GM12878 (cell line): ENCODE measurements around the gene C1QL4. TPM values are rescaled to one million over a fixed set of nuclear protein-coding genes. Genes with fewer than 3 reads are reported as not detected.

Experiments used
- CTCF ChIP-seq, 3 experiments: IDR thresholded peaks in 2 of 3; conservative IDR thresholded peaks in 1 of 3; 2 replicates each; pipeline ENCODE4 v1.5.1; 2011; ENCODE audit warnings: low read depth in 3 of 3, low read length in 3 of 3, mild to moderate bottlenecking in 3 of 3, control low read depth in 2 of 3, moderate library complexity in 2 of 3, inconsistent platforms in 1 of 3, mixed read lengths in 1 of 3; ENCODE audit not compliant: control insufficient read depth in 2 of 3, insufficient read depth in 1 of 3; ENCODE audit errors: extremely low read depth in 1 of 3
- EZH2 ChIP-seq: IDR thresholded peaks from 2 replicates; pipeline ENCODE4 v1.6.1; 2012; ENCODE audit warnings: low read depth, mild to moderate bottlenecking, control low read depth, inconsistent platforms, low read length, borderline replicate concordance; ENCODE audit not compliant: control insufficient read depth
- JUNB ChIP-seq: IDR thresholded peaks from 2 replicates; pipeline ENCODE4 v1.6.1; 2016; ENCODE audit warnings: antibody characterized with exemption, mild to moderate bottlenecking
- MEF2B ChIP-seq: fragments of 450-650 bp; IDR thresholded peaks from 2 replicates; pipeline ENCODE4 v1.6.1; 2018; ENCODE audit warnings: mild to moderate bottlenecking, moderate library complexity; ENCODE audit not compliant: partially characterized antibody, poor library complexity, severe bottlenecking
- MTA2 ChIP-seq: fragments of 450-650 bp; IDR thresholded peaks from 2 replicates; pipeline ENCODE4 v1.6.1; 2016; ENCODE audit warnings: low read depth, mild to moderate bottlenecking, moderate library complexity
- RAD21 ChIP-seq: IDR thresholded peaks from 2 replicates; pipeline ENCODE4 v1.6.1; 2011; ENCODE audit warnings: mild to moderate bottlenecking, low read depth, low read length, moderate library complexity; ENCODE audit not compliant: insufficient read depth
- SMC3 ChIP-seq: IDR thresholded peaks from 2 replicates; pipeline ENCODE4 v1.6.1; 2011; ENCODE audit warnings: low read length, improper control_type of control experiment, borderline replicate concordance
- STAT1 ChIP-seq: fragments of 450-650 bp; conservative IDR thresholded peaks from 2 replicates; pipeline ENCODE4 v1.6.1; 2014; ENCODE audit warnings: antibody characterized with exemption, mild to moderate bottlenecking
- ZNF207 ChIP-seq: fragments of 450-650 bp; IDR thresholded peaks from 2 replicates; pipeline ENCODE4 v1.6.1; 2014; ENCODE audit warnings: antibody characterized with exemption, mild to moderate bottlenecking, borderline replicate concordance
- polyA plus RNA-seq, 11 experiments: library from polyadenylated mRNA; depleted of rRNA in 4 of 11; unstranded in 6 of 11; stranded (reverse) in 5 of 11; fragments of >200 nt; fragmentation: Nextera tagmentation in 4 of 11; fragmentation: Illumina TruSeq in 1 of 11; extraction: Ambion mirVana in 4 of 11; extraction: Trizol in 1 of 11; gene quantifications; 1 replicate in 1 of 11; 2 replicates in 10 of 11; pipeline versions ENCODE4 v1.2.1 to v1.2.3, GENCODE V29; 2011 to 2016; ENCODE audit warnings: inconsistent platforms in 2 of 11, missing spikeins in 2 of 11, low read depth in 1 of 11
- total RNA-seq, 4 experiments: library from RNA; depleted of rRNA in 3 of 4; stranded (reverse); fragments of >200 nt in 3 of 4; fragmentation: Illumina TruSeq in 1 of 4; extraction: Trizol in 1 of 4; gene quantifications; 2 replicates each; pipeline versions ENCODE4 v1.2.1 to v1.2.3, GENCODE V29; 2013 to 2021

The C1QL4 gene
- total and polyA plus RNA-seq, 10 of the 15 experiments (the other 5 are each of a cell fraction or from before 2014, with no cell fraction given) = 0.05 TPM; not detected in 9

GRCh38 chr12:49347311-49348193, 10.6 kb upstream of the C1QL4 start (continued):
- TF ChIP-seq CTCF (IDR thresholded peaks at IDR 0.05 in 2 of 3, conservative IDR thresholded peaks at IDR 0.05 in 1 of 3; ENCODE audit: control insufficient read depth in 2 of 3, extremely low read depth in 1 of 3, insufficient read depth in 1 of 3, low read depth in 3 of 3, low read length in 3 of 3) = peak; percentile 85 to 96 (median 86)
- TF ChIP-seq JUNB = no peak
- TF ChIP-seq SMC3 = peak; percentile 65
- TF ChIP-seq MEF2B = peak; percentile 39
- TF ChIP-seq STAT1 = 0 out of 2 replicates have a peak, but pooled peaks have one; percentile 26
- no peak for TF ChIP-seq EZH2
- 0 out of 2 replicates have a peak, but pooled peaks have one; percentile 23 for TF ChIP-seq ZNF207
- peak; percentile 47 for TF ChIP-seq RAD21
- no peak for TF ChIP-seq MTA2
